ENCODE results near the gene GPD1.

Gene GPD1

GRCh38 chr12:50102131-50102531 is 1.7 kb upstream of the GPD1 start:
- DNase-seq (ENCODE audit: extremely low read depth, low read depth) = no peak
- TF ChIP-seq CTCF (IDR thresholded peaks at IDR 0.05; ENCODE audit: low read depth, low read length) = no peak

GRCh38 chr12:50102646-50103309 is 1.0 kb upstream of the GPD1 start:
- no peak for DNase-seq (ENCODE audit: extremely low read depth, low read depth)
- TF ChIP-seq CTCF (IDR thresholded peaks at IDR 0.05; ENCODE audit: low read depth, low read length) = no peak

- no peak for DNase-seq (ENCODE audit: extremely low read depth, low read depth)
- no peak for TF ChIP-seq CTCF (IDR thresholded peaks at IDR 0.05; ENCODE audit: low read depth, low read length)
These were observed 457 bp upstream of the GPD1 start for GRCh38 chr12:50103351-50103750.

- TF ChIP-seq CTCF (IDR thresholded peaks at IDR 0.05; ENCODE audit: low read depth, low read length) = no peak
- DNase-seq (ENCODE audit: extremely low read depth, low read depth) = no peak
These were observed 884 bp downstream of the GPD1 start for GRCh38 chr12:50104417-50105366.

GRCh38 chr12:50105913-50106450 is 2.2 kb downstream of the GPD1 start:
- no peak for TF ChIP-seq CTCF (IDR thresholded peaks at IDR 0.05; ENCODE audit: low read depth, low read length)
- DNase-seq (ENCODE audit: extremely low read depth, low read depth) = no peak

GRCh38 chr12:50106907-50107306 is 3.1 kb downstream of the GPD1 start:
- no peak for DNase-seq (ENCODE audit: extremely low read depth, low read depth)
- TF ChIP-seq CTCF (IDR thresholded peaks at IDR 0.05; ENCODE audit: low read depth, low read length) = no peak

Data from AG09319 (cell line).